Forelimb muscle (tissue), 1 donor: ENCODE results near the gene MYCL. TPM values are rescaled to one million over a fixed set of nuclear protein-coding genes. Genes with fewer than 3 reads are reported as not detected.

Source experiments
- DNase-seq: peaks from one replicate; pipeline ENCODE4 v3.0.0-alpha.2; 2013; ENCODE audit warnings: low read depth
- polyA plus RNA-seq: library from polyadenylated mRNA; unstranded; fragments of 120-200 nt; gene quantifications from one replicate; pipeline ENCODE4 v1.2.1, GENCODE V29; 2013; ENCODE audit not compliant: insufficient read length

Gene MYCL, protein sequence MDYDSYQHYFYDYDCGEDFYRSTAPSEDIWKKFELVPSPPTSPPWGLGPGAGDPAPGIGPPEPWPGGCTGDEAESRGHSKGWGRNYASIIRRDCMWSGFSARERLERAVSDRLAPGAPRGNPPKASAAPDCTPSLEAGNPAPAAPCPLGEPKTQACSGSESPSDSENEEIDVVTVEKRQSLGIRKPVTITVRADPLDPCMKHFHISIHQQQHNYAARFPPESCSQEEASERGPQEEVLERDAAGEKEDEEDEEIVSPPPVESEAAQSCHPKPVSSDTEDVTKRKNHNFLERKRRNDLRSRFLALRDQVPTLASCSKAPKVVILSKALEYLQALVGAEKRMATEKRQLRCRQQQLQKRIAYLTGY
- 2.5 TPM for polyA plus RNA-seq

DNA sequence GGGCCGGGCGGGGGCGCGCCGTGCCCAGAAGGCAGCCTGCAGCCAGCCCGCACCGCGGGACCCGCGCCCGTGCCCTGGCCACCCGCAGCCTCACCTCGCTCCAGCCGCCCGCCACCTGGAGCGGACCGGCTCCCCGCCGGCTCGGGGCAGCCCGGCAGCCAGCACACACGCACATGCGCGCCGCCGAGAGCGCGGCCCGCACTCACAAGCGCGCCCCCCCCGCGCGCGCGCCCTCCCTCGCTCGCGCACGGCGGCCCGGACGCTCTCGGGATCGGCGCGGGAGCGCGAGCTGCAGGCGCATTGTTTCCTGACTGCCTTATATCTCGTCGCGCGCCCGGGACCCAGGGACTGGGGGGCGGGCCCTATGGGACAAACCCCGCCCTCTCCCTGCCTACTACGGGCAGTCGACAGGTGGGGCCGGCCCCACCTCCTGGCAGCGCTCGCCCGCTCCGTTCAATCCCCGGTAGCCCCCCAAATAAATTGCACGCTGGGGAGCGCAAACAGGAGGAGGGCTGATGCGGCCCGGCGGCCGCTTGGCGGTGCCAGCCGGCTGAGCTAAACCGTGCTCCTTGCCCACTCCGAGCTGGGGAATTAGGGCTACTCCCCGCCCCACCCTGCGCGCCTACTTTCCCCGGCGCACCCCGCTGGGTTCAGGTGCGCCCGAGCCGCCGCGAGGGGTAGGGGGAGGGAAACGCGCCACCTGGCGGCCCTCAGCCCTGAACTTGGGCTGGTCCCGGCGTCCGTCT is at the start of gene MYCL:
TSS of gene MYCL (minus strand) at position 204 of the 746 bp plus-strand sequence. CDS start 483 bp downstream, outside the sequence.
- DNase-seq, result no peak

DNA sequence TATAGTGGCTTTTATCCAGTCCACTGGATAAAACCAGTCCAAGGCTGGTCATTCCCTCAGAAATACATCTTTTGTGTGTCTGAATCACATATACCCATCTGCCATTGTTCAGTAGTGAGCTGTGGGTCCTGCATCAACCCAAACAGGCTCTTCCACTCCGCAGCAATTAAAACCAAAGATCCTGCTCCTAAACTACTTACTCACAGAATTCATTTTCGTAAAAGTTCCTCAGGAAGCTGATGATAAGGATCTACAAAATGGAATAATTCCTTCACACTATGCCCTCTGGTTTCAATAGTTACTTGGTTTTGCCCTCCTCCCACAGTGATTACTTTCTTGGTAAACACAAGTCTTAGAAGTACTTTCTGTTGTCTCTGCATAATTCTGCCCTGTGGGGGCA is 48.2 kb upstream of the MYCL start:
- no peak for DNase-seq

DNA sequence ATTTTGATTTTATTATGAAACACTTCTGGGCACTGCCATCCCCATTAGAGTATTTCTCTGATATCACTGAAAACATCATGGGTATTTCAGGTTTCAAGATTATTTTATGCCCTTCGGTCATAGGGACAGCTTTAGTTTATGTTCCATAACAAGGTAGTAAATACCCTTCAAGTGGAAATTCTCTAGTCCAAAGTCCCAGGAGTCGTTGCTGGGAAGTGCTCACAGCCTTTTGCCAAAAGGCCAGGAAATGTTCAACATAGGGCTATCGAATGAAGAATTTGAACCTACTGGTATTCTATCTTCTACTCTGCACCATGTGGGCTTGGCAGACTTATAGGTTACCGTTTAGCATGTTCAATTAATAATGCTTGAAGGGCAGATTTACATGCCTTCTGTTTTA is 45.5 kb upstream of the MYCL start:
- DNase-seq, result no peak

GRCh38 chr1:39946216-39946615 is 44.5 kb upstream of the MYCL start:
- no peak for DNase-seq

- no peak for DNase-seq
Observed at GRCh38 chr1:39944410-39945112, 42.8 kb upstream of the MYCL start.

GRCh38 chr1:39943471-39944290 is 42.0 kb upstream of the MYCL start:
- no peak for DNase-seq

DNA sequence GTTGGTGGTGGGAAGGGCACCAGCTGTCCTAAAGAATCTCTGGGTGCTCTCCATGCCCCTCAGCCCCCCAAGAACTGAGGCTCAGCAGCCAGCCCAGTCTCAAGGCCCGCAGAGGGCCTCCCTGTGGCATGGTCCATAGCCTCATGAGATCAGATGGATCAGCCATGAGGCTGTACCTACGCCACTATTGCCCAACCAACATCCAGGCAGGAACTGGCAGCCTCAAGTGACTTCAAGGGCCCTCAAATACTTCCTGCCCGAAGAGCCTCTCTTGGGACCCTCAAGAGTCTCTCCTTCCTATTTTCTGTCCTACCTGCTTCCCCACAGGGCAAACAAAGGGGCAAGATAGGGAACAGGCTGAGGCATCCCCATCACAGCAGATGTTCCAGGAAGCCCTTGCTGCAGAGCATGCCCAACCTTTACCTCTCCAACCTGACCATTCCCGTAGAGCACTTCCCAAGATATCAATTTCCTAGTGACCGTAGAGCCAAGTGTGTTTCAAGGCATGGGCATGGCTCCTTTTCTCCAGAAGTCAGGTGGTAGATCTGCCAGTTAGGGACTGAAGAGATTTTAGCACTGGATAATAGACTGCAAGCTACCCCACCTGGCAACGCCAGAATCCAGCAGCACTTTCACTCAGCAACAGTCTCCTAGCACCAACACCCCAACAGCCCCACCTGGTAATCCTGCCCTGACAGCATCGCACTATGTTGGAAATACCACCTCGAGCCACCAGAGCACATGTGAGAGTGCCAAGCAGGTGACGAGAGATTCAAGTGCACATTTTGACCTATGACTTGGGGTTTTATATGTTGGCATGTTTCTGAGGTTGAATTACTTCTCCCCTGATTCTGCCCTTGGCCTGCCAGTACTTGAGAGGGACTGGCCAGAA is 39.5 kb upstream of the MYCL start:
- DNase-seq, result no peak

- no peak for DNase-seq
Observed at GRCh38 chr1:39940253-39940652, 38.5 kb upstream of the MYCL start.

DNA sequence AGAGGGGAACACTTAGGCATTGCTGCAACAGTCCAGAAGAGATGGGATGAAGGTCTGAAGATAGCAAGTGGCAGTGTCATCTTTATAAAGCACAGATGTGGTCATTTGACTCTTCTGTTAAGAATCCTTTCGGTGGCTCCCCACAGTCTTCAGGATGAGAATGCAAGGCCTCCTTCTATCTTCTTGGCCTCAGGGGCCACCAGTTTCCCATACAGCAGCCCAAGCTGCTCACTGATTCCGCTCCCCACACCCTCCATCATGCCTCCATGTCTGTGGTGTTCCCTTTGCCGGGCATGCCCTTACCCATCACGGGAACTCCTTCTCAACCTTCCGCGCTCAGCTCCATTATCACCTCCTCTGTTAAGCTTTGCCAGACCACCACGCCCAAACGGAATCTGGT is 37.1 kb upstream of the MYCL start:
- no peak for DNase-seq

GRCh38 chr1:39936724-39937491 is 35.2 kb upstream of the MYCL start:
- no peak for DNase-seq

DNA sequence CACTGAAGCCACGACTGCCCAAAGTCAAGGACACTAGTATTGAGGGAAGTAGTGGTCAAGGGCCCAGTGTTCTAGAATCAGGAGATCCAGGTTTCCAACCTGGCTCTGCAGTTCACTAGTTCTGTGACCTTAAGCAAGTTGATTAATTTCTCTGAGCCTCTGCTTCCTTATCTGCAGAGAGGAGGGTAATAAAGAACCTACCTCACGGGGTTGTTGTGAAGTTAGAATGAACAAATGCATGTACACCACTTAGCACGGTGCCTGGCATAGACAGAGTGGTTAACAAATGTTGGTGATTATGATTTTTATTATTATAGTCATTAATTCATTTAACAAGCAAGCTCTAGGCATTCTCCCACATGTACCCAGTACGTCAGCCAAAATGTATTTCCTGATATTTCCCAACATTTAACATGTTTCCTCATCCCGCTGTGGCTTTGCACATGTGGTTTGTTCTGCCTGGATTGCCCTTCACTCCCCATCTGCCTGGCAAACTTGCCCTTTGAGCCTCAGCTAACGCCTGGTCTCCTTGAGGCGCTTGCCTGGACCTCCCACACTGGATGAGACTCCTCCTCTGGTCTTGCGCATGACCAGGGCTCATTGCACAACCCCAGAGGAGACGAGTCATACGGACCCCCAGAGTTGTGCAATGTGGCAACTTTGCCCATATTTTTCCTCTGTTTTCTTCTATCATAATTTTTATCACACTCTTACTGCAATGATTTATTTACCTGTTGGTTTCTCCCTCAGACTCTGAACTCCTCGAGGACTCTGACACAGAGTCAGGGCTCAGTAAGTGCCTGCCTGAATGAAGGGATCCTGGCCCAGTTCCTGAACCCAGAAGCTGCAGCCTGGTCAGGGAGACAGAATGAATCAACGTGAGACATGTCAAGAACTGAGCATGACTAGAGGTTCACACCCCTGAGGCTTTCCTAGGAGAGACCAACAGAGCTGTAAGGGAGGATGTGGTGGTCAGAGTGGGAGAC is 32.5 kb upstream of the MYCL start:
- DNase-seq, result no peak

DNA sequence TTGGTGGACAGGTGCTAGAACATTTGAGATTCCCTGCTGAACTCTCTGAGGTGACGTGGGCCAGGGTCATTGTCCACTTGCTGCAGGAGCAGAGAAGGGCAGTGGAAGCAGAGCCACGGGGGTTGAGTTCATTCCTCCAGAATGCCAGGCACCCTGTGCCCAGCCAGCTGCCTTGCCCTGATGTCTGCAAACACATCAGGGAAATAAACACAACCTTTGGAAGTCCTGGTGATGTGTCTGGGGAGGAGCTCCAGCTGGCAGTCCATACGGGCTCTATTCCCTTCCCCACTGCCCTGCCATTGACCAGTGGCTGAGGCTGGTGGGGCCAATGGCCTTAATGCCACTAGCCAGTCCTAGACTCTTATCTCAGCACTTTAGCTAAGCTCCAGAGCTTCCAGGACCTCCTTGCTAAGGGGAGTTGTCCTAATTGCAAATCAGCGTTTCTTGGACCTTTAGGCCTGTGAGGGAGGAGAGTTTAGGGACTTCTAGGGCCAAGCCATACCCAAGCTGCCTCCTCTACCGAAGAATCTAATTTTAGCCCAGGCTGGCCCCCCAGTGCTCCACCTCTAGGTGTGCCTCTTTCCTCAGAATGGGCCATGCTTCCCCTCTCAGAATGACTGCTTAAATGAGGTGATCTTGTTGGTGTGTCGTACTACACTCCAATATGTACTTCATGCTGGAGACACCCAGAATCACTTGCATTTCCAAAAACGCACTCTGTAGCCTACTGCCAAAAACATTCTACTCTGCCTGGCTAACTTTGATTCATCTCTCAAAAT is 27.3 kb upstream of the MYCL start:
- no peak for DNase-seq

DNA sequence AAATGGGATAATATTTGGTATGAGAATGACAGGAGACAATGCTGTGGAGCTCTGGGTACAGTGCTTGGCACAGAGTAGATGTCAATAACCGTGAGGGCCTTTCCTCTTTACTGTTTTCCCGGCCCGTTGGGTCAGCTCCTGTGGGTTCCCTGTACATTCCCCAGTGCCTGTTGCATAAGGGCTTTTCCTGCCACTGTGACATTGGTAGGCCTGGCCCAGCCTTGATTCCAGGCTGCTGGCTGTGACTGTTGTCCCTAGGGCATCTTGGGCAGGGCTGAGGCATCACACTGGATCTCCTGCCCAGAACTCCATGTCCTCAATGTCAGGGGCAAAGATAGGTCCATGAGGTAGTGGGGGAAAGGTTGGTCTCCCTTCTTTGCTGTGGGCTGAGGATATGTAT is 25.8 kb upstream of the MYCL start:
- DNase-seq, result no peak

GRCh38 chr1:39926820-39927219 is 25.1 kb upstream of the MYCL start:
- no peak for DNase-seq

GRCh38 chr1:39926343-39926793 is 24.7 kb upstream of the MYCL start:
- DNase-seq, result no peak

GRCh38 chr1:39925721-39926342 is 24.1 kb upstream of the MYCL start:
- no peak for DNase-seq

- DNase-seq, result no peak
Observed at GRCh38 chr1:39922251-39922688, 20.6 kb upstream of the MYCL start.
